Mucosa of stomach (tissue), 1 donor: ENCODE results near the gene C6orf52.

Experiments
- H3K27me3 ChIP-seq: one replicate; pipeline ENCODE4 v1.7.0; 2013; ENCODE audit warnings: mild to moderate bottlenecking, low read length; ENCODE audit not compliant: control insufficient read depth, insufficient read depth
- H3K36me3 ChIP-seq: one replicate; pipeline ENCODE4 v1.7.0; 2013; ENCODE audit warnings: low read length; ENCODE audit not compliant: control insufficient read depth, insufficient read depth
- H3K4me1 ChIP-seq: one replicate; pipeline ENCODE4 v1.7.0; 2013; ENCODE audit warnings: mild to moderate bottlenecking, low read length; ENCODE audit not compliant: control insufficient read depth, insufficient read depth
- H3K4me3 ChIP-seq: one replicate; pipeline ENCODE4 v1.7.0; 2013; ENCODE audit warnings: low read length
- H3K9ac ChIP-seq: one replicate; pipeline ENCODE4 v1.7.0; 2013; ENCODE audit warnings: mild to moderate bottlenecking, low read length, moderate library complexity
- H3K9me3 ChIP-seq: one replicate; pipeline ENCODE4 v1.7.0; 2013; ENCODE audit warnings: mild to moderate bottlenecking, low read length, moderate library complexity; ENCODE audit not compliant: control insufficient read depth
- donor health status: Pancreatic carcinoma.

C6orf52 gene

DNA sequence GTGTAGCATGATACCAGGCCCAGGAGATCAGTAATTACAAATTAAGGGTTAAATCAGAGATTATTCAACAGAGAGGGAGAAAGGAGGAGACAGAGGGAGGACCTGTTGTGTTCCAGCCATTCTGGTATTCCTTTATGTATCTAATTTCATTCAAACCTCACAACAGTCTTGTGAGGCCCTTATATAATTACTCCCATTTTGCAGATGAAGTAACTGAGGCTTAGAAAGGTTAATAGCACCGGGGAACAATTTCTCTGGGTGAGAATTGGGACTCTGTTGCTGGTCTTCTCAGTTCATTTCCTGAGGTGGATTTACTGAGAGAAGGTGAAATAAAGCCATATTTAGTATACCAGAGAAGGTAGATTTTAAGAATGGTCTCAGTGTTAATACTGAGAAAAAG, 66.6 kb downstream of the C6orf52 start:
- no peaks in the 10 kb centered on the region for H3K4me1 ChIP-seq
- no peaks in the 10 kb centered on the region for H3K36me3 ChIP-seq
- no peak overlapping the region for H3K4me3 ChIP-seq
- H3K27me3 ChIP-seq = no peaks in the 10 kb centered on the region
- no peak overlapping the region for H3K9ac ChIP-seq
- H3K9me3 ChIP-seq = no peaks in the 10 kb centered on the region

DNA sequence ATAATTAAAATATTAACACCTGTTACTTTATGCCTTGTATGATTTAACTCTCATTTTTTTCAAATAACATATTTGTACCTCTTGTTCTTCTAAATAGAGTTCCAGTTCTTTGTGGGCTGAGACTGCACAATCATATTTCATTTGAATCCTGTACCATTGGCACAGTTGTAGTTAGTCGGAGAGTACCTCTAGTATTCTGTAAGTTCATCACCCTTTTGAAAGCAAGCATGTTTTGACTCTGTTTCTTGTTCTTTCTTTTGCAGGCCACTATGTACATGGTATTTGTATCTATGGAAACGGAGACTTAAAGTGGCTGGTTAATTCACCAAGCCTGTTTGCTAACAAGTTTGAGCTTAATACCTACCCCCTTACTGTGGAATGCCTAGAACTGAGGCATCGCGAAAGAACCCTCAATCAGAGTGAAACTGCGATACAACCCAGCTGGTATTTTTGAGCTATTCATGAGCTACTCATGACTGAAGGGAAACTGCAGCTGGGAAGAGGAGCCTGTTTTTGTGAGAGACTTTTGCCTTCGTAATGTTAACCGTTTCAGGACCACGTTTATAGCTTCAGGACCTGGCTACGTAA, 68.2 kb downstream of the C6orf52 start:
- no peaks in the 10 kb centered on the region for H3K27me3 ChIP-seq
- H3K9ac ChIP-seq = no peak overlapping the region
- no peaks in the 10 kb centered on the region for H3K36me3 ChIP-seq
- no peaks in the 10 kb centered on the region for H3K9me3 ChIP-seq
- no peak overlapping the region for H3K4me3 ChIP-seq
- no peaks in the 10 kb centered on the region for H3K4me1 ChIP-seq

DNA sequence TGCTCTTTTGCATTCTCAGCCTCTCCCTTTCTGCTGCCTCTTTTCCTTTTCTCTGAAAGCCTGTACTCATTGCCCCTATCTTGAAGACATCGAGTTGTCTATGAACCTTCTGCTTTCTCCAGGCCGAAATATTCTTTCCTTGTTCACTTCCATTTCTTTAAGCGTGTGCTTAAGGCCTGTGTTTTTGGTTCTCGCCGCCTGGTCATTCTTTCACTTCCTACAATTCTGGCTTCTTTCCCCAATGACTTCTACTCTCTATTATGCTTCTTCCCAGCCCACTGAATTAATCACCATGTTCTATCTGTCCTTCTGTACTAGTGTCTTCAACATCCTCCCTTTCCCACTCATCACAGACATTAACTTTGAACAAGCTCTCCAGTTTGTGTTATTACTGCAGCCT, 69.6 kb downstream of the C6orf52 start:
- H3K4me1 ChIP-seq = no peaks in the 10 kb centered on the region
- H3K27me3 ChIP-seq = no peaks in the 10 kb centered on the region
- no peaks in the 10 kb centered on the region for H3K9me3 ChIP-seq
- no peaks in the 10 kb centered on the region for H3K36me3 ChIP-seq
- H3K4me3 ChIP-seq = no peak overlapping the region
- H3K9ac ChIP-seq = no peak overlapping the region

DNA sequence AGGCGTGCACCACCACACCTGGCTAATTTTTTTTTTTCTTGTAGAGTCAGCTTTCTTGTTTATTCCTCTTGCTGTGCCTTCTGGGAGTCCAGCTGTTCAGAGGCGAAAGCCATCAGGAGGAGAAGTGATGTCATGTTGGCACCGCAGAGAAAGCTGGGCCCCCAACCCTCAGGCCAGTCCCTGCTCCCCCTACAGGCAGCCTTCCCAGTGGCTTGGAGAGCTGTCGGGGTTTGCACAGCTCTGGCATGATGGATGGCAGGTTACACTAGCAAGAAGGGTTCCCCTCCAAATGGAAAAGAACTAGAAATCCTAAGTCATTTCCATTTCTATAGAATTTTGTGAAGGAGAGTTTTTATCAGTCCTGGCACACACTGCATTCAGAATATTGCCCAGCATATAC, 72.6 kb downstream of the C6orf52 start:
- no peaks in the 10 kb centered on the region for H3K36me3 ChIP-seq
- no peak overlapping the region for H3K9ac ChIP-seq
- no peaks in the 10 kb centered on the region for H3K4me1 ChIP-seq
- H3K4me3 ChIP-seq = no peak overlapping the region
- H3K9me3 ChIP-seq = no peaks in the 10 kb centered on the region
- no peaks in the 10 kb centered on the region for H3K27me3 ChIP-seq
